Endothelial cell of umbilical vein (primary cell): ENCODE measurements around the gene PRPS1. TPM values are rescaled to one million over a fixed set of nuclear protein-coding genes. Genes with fewer than 3 reads are reported as not detected.
"Not testable (repeated sequence)": the region's sequence is repeated elsewhere in the genome, so short reads cannot be mapped to it uniquely, and the experiment has no call there.

Source experiments
- BruUV-seq: library from RNA; stranded (reverse); fragments of 400-500 nt; replicated peaks from 2 replicates; lab custom pipeline; 2021; lab: Mats Ljungman, UMichigan
- CTCF ChIA-PET: fragments of 300-600, 350-600 bp; sonication (Branson Sonifier 250); formaldehyde crosslinking; loops from one replicate; lab custom pipeline; 2021; ENCODE audit warnings: antibody characterized with exemption, inconsistent platforms; lab: Charles Lee
- POLR2A ChIA-PET: fragments of 300-600, 350-600 bp; sonication (Branson Sonifier 250); formaldehyde crosslinking; loops from one replicate; lab custom pipeline; 2021; ENCODE audit warnings: antibody characterized with exemption, inconsistent platforms; lab: Charles Lee
- DNase-seq: peaks from one replicate; pipeline ENCODE4 v3.0.0-alpha.2; 2011; ENCODE audit warnings: low read depth, low spot score
- FAIRE-seq: peaks from 2 replicates; lab custom pipeline; 2011; peaks lifted over from hg19 to GRCh38; lab: Jason Lieb, UNC
- H2AFZ ChIP-seq: 2 replicates; pipeline ENCODE4 v1.6.0; 2012; ENCODE audit warnings: low read depth, low read length, control low read depth, inconsistent platforms
- H3K27ac ChIP-seq: 2 replicates; pipeline ENCODE4 v1.5.1; 2011; ENCODE audit warnings: low read depth, mild to moderate bottlenecking, control low read depth, low read length, moderate library complexity; ENCODE audit not compliant: insufficient read depth
- H3K27me3 ChIP-seq, 2 experiments: 2 replicates each; pipeline versions ENCODE4 v1.6.0 to v1.6.1; 2011; ENCODE audit warnings: low read length in 2 of 2, mixed read lengths in 1 of 2; ENCODE audit not compliant: control insufficient read depth in 2 of 2, insufficient read depth in 2 of 2
- H3K36me3 ChIP-seq, 2 experiments: 2 replicates in 1 of 2; 3 replicates in 1 of 2; pipeline ENCODE4 v1.5.1; 2011; ENCODE audit warnings: low read length in 2 of 2, mild to moderate bottlenecking in 1 of 2, moderate library complexity in 1 of 2; ENCODE audit not compliant: control insufficient read depth in 2 of 2, insufficient read depth in 2 of 2; ENCODE audit errors: extremely low read depth in 1 of 2
- H3K4me1 ChIP-seq: 3 replicates; pipeline ENCODE4 v1.5.1; 2011; ENCODE audit warnings: mild to moderate bottlenecking, low read length; ENCODE audit not compliant: control insufficient read depth, insufficient read depth; ENCODE audit errors: extremely low read depth
- H3K4me2 ChIP-seq: 2 replicates; pipeline ENCODE4 v1.6.1; 2011; ENCODE audit warnings: low read length, control low read depth, mixed read lengths; ENCODE audit not compliant: insufficient read depth
- H3K4me3 ChIP-seq, 3 experiments: fragments of 200-600 bp in 1 of 3; sonication (generic), shearing (Covaris generic) in 1 of 3; replicated peaks in 1 of 3; 2 replicates each; pipeline ENCODE4 v1.5.1; 2011 to 2016; ENCODE audit warnings: control low read depth in 3 of 3, low read length in 3 of 3, mild to moderate bottlenecking in 2 of 3, inconsistent platforms in 1 of 3, low read depth in 1 of 3, moderate library complexity in 1 of 3; ENCODE audit not compliant: insufficient read depth in 1 of 3
- H3K79me2 ChIP-seq: 2 replicates; pipeline ENCODE4 v1.6.0; 2012; ENCODE audit warnings: low read length, inconsistent platforms; ENCODE audit not compliant: control insufficient read depth, insufficient read depth
- H3K9ac ChIP-seq: replicated peaks from 2 replicates; pipeline ENCODE3; 2011; ENCODE audit warnings: low read length, control low read depth; ENCODE audit not compliant: insufficient read depth; ENCODE audit errors: extremely low read depth
- H3K9me1 ChIP-seq: replicated peaks from 3 replicates; pipeline ENCODE4 v1.6.0; 2011; ENCODE audit warnings: mild to moderate bottlenecking, low read length; ENCODE audit not compliant: control insufficient read depth, insufficient read depth; ENCODE audit errors: extremely low read depth
- H3K9me3 ChIP-seq: replicated peaks from 2 replicates; pipeline ENCODE4 v1.5.1; 2012; ENCODE audit warnings: low read length, inconsistent platforms; ENCODE audit not compliant: control insufficient read depth, insufficient read depth
- H4K20me1 ChIP-seq: replicated peaks from 2 replicates; pipeline ENCODE3; 2011; ENCODE audit warnings: mild to moderate bottlenecking, low read length; ENCODE audit not compliant: control insufficient read depth, insufficient read depth; ENCODE audit errors: extremely low read depth
- EZH2 ChIP-seq: IDR thresholded peaks from 2 replicates; pipeline ENCODE4 v1.6.1; 2012; ENCODE audit warnings: borderline replicate concordance, low read depth, mild to moderate bottlenecking, moderate library complexity, low read length, inconsistent platforms; ENCODE audit not compliant: severe bottlenecking
- FOS ChIP-seq: IDR thresholded peaks from 2 replicates; pipeline ENCODE4 v1.6.1; 2011; ENCODE audit warnings: mild to moderate bottlenecking, low read length, moderate library complexity, borderline replicate concordance; ENCODE audit not compliant: insufficient read depth
- GATA2 ChIP-seq: IDR thresholded peaks from 2 replicates; pipeline ENCODE4 v1.7.0; 2011; ENCODE audit warnings: low read depth, mild to moderate bottlenecking, moderate library complexity, mixed read lengths, low read length; ENCODE audit not compliant: insufficient read length, insufficient read depth
- JUN ChIP-seq: IDR thresholded peaks from 2 replicates; pipeline ENCODE4 v1.6.1; 2011; ENCODE audit warnings: borderline replicate concordance, low read depth; ENCODE audit not compliant: insufficient read length, insufficient read depth
- MAX ChIP-seq: IDR thresholded peaks from 2 replicates; pipeline ENCODE4 v1.6.1; 2011; ENCODE audit not compliant: insufficient read depth, insufficient read length
- MYC ChIP-seq: IDR thresholded peaks from one replicate; pipeline ENCODE4 v1.6.1; 2011; ENCODE audit warnings: mild to moderate bottlenecking, low read depth, low read length
- POLR2A ChIP-seq: IDR thresholded peaks from 2 replicates; pipeline ENCODE4 v1.6.1; 2012; ENCODE audit warnings: low read depth, mild to moderate bottlenecking, control low read depth, low read length
- POLR2AphosphoS5 ChIP-seq: IDR thresholded peaks from 2 replicates; pipeline ENCODE4 v1.6.1; 2012; ENCODE audit warnings: low read depth, mild to moderate bottlenecking, control low read depth, low read length, moderate library complexity; ENCODE audit not compliant: insufficient read depth
- dilution Hi-C: fragments of 300-500 bp; cut with MboI; formaldehyde crosslinking; loops from one replicate; pipeline ENCODE4 v1.15.0; 2019; ENCODE audit warnings: low sequenced_read_pairs; ENCODE audit not compliant: extremely low pct_ligation_motif_present
- intact Hi-C: fragments of 100-400 bp; cut with micrococcal nuclease; formaldehyde crosslinking; loops from one replicate; pipeline ENCODE4 v1.10.0; 2022
- polyA plus RNA-seq, 4 experiments: library from polyadenylated mRNA; depleted of rRNA in 3 of 4; stranded (reverse) in 3 of 4; unstranded in 1 of 4; fragments of >200 nt; gene quantifications; 2 replicates each; pipeline versions ENCODE4 v1.2.1 to v1.2.3, GENCODE V29; 2011 to 2012; ENCODE audit warnings: missing spikeins in 1 of 4
- total RNA-seq: library from RNA; stranded (reverse); gene quantifications from 2 replicates; pipeline ENCODE4 v1.2.3, GENCODE V29; 2021
- TF ChIP-seq, protein P1 (sequence below), 2 donors: IDR thresholded peaks; 1 replicate in 1 of 2; 2 replicates in 1 of 2; pipeline ENCODE4 v1.5.1; 2011; ENCODE audit warnings: low read length in 2 of 2, mild to moderate bottlenecking in 2 of 2, moderate library complexity in 2 of 2, control low read depth in 1 of 2, inconsistent platforms in 1 of 2, low read depth in 1 of 2; ENCODE audit not compliant: insufficient read depth in 1 of 2; ENCODE audit errors: extremely low read depth in 1 of 2

Gene PRPS1
- total and polyA plus RNA-seq, 2 donors (not counting 3 experiments of a cell fraction or from before 2014, with no cell fraction given) = 30.9 to 36.8 TPM

GRCh38 chrX:107603429-107604159 is 24.7 kb upstream of the PRPS1 start:
- Histone ChIP-seq H3K27me3 (no peaks in the 10 kb centered on the region), H3K9ac (no peak overlapping the region), H3K9me3 (no peaks in the 10 kb centered on the region), H3K4me2 (no peak overlapping the region), H3K27ac (no peak overlapping the region), H3K36me3 (no peaks in the 10 kb centered on the region), H3K4me1 (no peaks in the 10 kb centered on the region), H3K9me1 (no peaks in the 10 kb centered on the region), H4K20me1 (no peaks in the 10 kb centered on the region), H3K4me3 (no peak overlapping the region), H3K79me2 (no peaks in the 10 kb centered on the region), H2AFZ (no peak overlapping the region)
- intact Hi-C loops (no loop called here), dilution Hi-C loops (no loop called here)
- ChIA-PET CTCF (no interaction called here), POLR2A (no interaction called here)
- FAIRE-seq (no peak), DNase-seq (no peak)
- BruUV-seq = no TSS peak
- TF ChIP-seq MAX (no peak), POLR2AphosphoS5 (no peak), MYC (no peak), GATA2 (no peak), POLR2A (no peak), EZH2 (no peak), FOS (no peak), JUN (no peak)
- TF ChIP-seq, protein P1, sequence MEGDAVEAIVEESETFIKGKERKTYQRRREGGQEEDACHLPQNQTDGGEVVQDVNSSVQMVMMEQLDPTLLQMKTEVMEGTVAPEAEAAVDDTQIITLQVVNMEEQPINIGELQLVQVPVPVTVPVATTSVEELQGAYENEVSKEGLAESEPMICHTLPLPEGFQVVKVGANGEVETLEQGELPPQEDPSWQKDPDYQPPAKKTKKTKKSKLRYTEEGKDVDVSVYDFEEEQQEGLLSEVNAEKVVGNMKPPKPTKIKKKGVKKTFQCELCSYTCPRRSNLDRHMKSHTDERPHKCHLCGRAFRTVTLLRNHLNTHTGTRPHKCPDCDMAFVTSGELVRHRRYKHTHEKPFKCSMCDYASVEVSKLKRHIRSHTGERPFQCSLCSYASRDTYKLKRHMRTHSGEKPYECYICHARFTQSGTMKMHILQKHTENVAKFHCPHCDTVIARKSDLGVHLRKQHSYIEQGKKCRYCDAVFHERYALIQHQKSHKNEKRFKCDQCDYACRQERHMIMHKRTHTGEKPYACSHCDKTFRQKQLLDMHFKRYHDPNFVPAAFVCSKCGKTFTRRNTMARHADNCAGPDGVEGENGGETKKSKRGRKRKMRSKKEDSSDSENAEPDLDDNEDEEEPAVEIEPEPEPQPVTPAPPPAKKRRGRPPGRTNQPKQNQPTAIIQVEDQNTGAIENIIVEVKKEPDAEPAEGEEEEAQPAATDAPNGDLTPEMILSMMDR (IDR thresholded peaks at IDR 0.05; ENCODE audit: extremely low read depth in 1 of 2, insufficient read depth in 1 of 2, low read depth in 1 of 2, low read length in 2 of 2) = no peak

- H3K9ac ChIP-seq, H3K36me3 ChIP-seq, H2AFZ ChIP-seq, FAIRE-seq, H3K79me2 ChIP-seq, POLR2A ChIA-PET, H3K4me2 ChIP-seq, H3K27ac ChIP-seq, H3K4me1 ChIP-seq, intact Hi-C loops, H3K4me3 ChIP-seq, dilution Hi-C loops, DNase-seq, H3K9me1 ChIP-seq, BruUV-seq, CTCF ChIA-PET, H3K27me3 ChIP-seq, H3K9me3 ChIP-seq, H4K20me1 ChIP-seq: not testable (repeated sequence)
Observed at GRCh38 chrX:107609061-107609460, 19.2 kb upstream of the PRPS1 start.
